HEK293T (cell line): ENCODE data around the gene VWA1.
"Not testable (repeated sequence)": the region's sequence is repeated elsewhere in the genome, so short reads cannot be mapped to it uniquely, and the experiment has no call there.

Source experiments
- CTCF ChIA-PET: fragments of 350-600 bp; formaldehyde crosslinking; extraction: SDS; loops from one replicate; lab custom pipeline; 2021; ENCODE audit warnings: antibody characterized with exemption, inconsistent platforms; lab: Yijun Ruan, JAX
- POLR2A ChIA-PET: fragments of 350-600 bp; formaldehyde crosslinking; extraction: SDS; loops from one replicate; lab custom pipeline; 2020; ENCODE audit warnings: antibody characterized with exemption, inconsistent platforms; lab: Yijun Ruan, JAX
- DNase-seq: peaks from one replicate; pipeline ENCODE4 v3.0.0; 2012; ENCODE audit warnings: mixed read lengths; ENCODE audit errors: extremely low spot score
- ARNT ChIP-seq: fragments of 450-650 bp; IDR thresholded peaks from 2 replicates; pipeline ENCODE4 v1.6.1; 2017; ENCODE audit warnings: mild to moderate bottlenecking
- BHLHE40 ChIP-seq: fragments of 450-650 bp; IDR thresholded peaks from 2 replicates; pipeline ENCODE4 v1.6.1; 2016; ENCODE audit warnings: mild to moderate bottlenecking, moderate library complexity, borderline replicate concordance
- CTBP1 ChIP-seq: fragments of 450-650 bp; IDR thresholded peaks from 2 replicates; pipeline ENCODE4 v1.6.1; 2016; ENCODE audit warnings: borderline replicate concordance
- ELF4 ChIP-seq: fragments of 450-650 bp; IDR thresholded peaks from 2 replicates; pipeline ENCODE4 v1.6.1; 2017; ENCODE audit warnings: antibody characterized with exemption
- FOXA1 ChIP-seq: fragments of 450-650 bp; IDR thresholded peaks from 2 replicates; pipeline ENCODE4 v1.6.1; 2016; ENCODE audit warnings: mild to moderate bottlenecking
- FOXK2 ChIP-seq: fragments of 450-650 bp; IDR thresholded peaks from 2 replicates; pipeline ENCODE4 v1.6.1; 2016; ENCODE audit warnings: mild to moderate bottlenecking
- FOXM1 ChIP-seq: fragments of 450-650 bp; IDR thresholded peaks from 2 replicates; pipeline ENCODE4 v1.6.1; 2017; ENCODE audit warnings: mild to moderate bottlenecking, borderline replicate concordance
- HDGF ChIP-seq: fragments of 450-650 bp; IDR thresholded peaks from 2 replicates; pipeline ENCODE4 v1.6.1; 2017; ENCODE audit warnings: antibody characterized with exemption, borderline replicate concordance
- L3MBTL2 ChIP-seq: fragments of 450-650 bp; conservative IDR thresholded peaks from 2 replicates; pipeline ENCODE4 v1.6.1; 2016; ENCODE audit warnings: mild to moderate bottlenecking
- LEF1 ChIP-seq: fragments of 450-650 bp; IDR thresholded peaks from 2 replicates; pipeline ENCODE4 v1.6.1; 2017; ENCODE audit warnings: mild to moderate bottlenecking, borderline replicate concordance
- NFRKB ChIP-seq: fragments of 450-650 bp; IDR thresholded peaks from 2 replicates; pipeline ENCODE4 v1.6.1; 2016; ENCODE audit warnings: mild to moderate bottlenecking, moderate library complexity
- SP1 ChIP-seq: fragments of 450-650 bp; IDR thresholded peaks from 2 replicates; pipeline ENCODE4 v1.6.1; 2017
- SUZ12 ChIP-seq: fragments of 450-650 bp; IDR thresholded peaks from 2 replicates; pipeline ENCODE4 v1.6.1; 2016; ENCODE audit warnings: mild to moderate bottlenecking
- TARDBP ChIP-seq: fragments of 450-650 bp; IDR thresholded peaks from 2 replicates; pipeline ENCODE4 v1.6.1; 2016
- ZNF384 ChIP-seq: fragments of 450-650 bp; IDR thresholded peaks from 2 replicates; pipeline ENCODE4 v1.6.1; 2016
- TF ChIP-seq, protein P1 (sequence below): fragments of 450-650 bp; IDR thresholded peaks from 2 replicates; pipeline ENCODE4 v1.6.1; 2016

Gene VWA1

DNA sequence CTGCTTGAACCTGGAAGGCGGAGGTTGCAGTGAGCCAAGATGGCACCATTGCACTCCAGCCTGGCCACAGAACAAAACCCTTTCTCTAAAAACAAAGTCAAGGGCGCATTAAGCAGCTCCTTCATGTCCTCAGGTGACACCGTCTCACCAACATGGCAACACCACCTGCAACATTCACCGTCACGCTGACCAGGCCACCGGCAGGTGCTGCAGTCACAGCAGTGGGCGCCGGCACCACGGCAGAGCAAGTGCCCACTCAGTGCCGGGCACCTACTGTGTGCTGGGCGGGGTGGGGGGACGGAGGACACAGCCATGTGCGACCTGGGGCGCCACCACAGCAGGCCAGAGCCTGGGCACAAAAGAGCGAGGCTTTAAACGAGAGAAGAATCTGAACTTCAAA is 48.2 kb downstream of the VWA1 start:
- ChIA-PET POLR2A (no interaction called here), CTCF (no interaction called here)
- TF ChIP-seq ZNF384 (no peak), FOXK2 (no peak), ARNT (no peak), CTBP1 (no peak), TARDBP (no peak), LEF1 (no peak), SP1 (no peak), ELF4 (no peak), NFRKB (no peak), FOXM1 (no peak)
- TF ChIP-seq, protein P1, sequence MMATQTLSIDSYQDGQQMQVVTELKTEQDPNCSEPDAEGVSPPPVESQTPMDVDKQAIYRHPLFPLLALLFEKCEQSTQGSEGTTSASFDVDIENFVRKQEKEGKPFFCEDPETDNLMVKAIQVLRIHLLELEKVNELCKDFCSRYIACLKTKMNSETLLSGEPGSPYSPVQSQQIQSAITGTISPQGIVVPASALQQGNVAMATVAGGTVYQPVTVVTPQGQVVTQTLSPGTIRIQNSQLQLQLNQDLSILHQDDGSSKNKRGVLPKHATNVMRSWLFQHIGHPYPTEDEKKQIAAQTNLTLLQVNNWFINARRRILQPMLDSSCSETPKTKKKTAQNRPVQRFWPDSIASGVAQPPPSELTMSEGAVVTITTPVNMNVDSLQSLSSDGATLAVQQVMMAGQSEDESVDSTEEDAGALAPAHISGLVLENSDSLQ: no peak
- DNase-seq: no peak

DNA sequence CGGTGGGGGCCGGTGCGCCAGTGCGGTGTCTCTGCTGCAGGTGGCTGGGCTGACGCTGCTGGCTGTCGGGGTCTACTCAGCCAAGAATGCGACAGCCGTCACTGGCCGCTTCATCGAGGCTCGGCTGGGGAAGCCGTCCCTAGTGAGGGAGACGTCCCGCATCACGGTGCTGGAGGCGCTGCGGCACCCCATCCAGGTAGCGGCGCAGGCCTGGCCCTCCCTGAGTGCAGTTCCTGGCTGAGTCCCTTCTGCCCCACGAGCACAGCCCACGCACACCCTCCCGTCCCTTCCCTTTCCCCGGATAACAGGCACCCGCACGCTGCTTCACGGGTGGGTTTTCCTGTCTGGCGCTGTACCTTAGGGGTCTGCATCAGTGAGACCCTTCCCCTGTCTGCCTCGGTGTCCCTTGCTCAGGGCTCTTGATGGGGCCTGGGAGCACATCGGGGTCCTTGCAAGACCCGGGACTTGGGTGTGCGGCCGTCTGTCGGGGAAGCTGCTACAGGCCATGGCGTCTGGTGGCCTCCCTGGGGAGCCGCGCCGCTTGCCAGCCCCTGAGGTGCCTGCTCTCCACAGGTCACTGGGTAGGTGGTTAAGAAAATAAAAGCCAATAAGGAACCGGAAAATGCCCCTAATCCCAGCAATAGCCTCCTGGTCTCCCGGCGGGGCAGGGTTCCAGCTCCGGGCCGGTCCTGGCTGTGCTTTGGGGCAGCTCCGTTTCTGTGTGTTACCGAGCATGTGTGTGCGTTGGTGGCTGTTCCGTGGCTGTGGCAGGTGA is 49.7 kb downstream of the VWA1 start:
- DNase-seq, POLR2A ChIA-PET, CTCF ChIA-PET: not testable (repeated sequence)

DNA sequence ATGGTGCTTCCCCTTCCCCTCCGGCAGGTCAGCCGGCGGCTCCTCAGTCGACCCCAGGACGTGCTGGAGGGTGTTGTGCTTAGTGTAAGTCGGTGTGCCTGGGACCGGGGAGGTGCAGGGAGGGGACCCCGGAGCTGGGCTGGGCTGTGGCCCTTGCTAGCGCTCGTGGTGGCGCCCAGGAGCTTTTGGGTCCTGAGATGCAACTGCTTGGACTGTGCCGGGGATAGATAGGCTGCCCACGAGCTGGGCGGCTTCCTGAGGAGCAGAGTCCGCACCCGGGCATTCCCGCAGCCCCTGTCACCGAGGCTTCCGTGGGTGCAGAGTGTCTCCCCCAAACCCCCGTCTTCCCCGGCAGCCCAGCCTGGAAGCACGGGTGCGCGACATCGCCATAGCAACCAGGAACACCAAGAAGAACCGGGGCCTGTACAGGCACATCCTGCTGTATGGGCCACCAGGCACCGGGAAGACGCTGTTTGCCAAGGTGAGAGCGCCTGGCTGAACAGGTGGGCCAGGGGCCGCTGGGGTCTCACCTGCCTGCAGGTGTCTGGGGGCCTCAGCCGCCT is 50.3 kb downstream of the VWA1 start:
- POLR2A ChIA-PET: interaction anchor here (0.5 kb wide), 1 partner anchor 110 kb away, joined by 3 read pairs; no protein-coding TSS in a partner anchor
- DNase-seq, CTCF ChIA-PET: not testable (repeated sequence)

DNA sequence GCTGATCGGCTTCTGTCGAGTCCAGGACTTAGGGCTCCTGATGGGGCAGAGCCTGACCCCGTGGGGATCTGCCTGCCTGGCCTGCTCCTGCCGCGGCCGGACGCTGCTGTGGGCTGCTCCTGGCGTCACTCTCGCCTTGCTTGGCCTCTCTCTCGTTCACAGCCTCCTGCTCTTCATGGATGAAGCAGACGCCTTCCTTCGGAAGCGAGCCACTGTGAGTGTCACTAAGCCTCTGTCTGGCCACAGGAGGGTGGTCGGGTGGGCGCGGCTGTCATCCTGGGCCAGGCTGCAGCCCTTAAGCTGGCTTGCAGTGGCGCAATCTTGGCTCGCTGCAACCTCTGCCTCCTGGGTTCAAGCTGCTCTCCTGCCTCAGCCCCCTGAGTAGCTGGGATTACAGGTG is 52.2 kb downstream of the VWA1 start:
- ChIA-PET CTCF (no interaction called here), POLR2A (no interaction called here)
- TF ChIP-seq TARDBP: no peak
- no peak for TF ChIP-seq FOXK2
- no peak for TF ChIP-seq ZNF384
- TF ChIP-seq FOXA1: no peak
- no peak for TF ChIP-seq SUZ12
- TF ChIP-seq CTBP1: no peak
- TF ChIP-seq, protein P1: no peak
- TF ChIP-seq FOXM1: no peak
- no peak for TF ChIP-seq SP1
- no peak for TF ChIP-seq LEF1
- no peak for TF ChIP-seq HDGF
- TF ChIP-seq BHLHE40: no peak
- TF ChIP-seq NFRKB: no peak
- no peak for TF ChIP-seq ELF4
- no peak for TF ChIP-seq ARNT
- TF ChIP-seq L3MBTL2: no peak
- no peak for DNase-seq

DNA sequence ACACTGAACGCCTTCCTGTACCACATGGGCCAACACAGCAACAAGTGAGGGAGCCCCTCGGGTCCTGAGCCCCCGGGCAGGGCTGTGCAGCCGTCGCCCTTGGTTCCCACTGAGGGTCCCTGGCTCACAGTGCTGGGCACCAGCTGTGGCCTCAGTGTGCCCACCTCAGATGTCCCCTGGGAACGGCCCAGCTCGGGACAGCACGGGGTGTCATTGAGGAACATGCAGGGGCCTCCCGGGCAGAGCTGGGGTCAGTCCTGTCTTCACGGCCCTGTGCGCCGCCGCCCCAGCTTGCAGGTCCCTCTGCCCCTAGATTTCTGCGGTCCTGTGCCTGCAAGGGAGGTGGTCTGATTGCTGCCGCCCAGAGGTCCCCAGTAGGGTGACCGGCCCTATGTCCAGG is 53.7 kb downstream of the VWA1 start:
- no peak for DNase-seq
- CTCF ChIA-PET: no interaction called here
- TF ChIP-seq ARNT: no peak
- TF ChIP-seq FOXA1: no peak
- TF ChIP-seq LEF1: no peak
- no peak for TF ChIP-seq NFRKB
- TF ChIP-seq FOXM1: no peak
- TF ChIP-seq, protein P1: no peak
- no peak for TF ChIP-seq ZNF384
- TF ChIP-seq ELF4: no peak
- TF ChIP-seq BHLHE40: no peak
- TF ChIP-seq CTBP1: no peak
- no peak for TF ChIP-seq L3MBTL2
- TF ChIP-seq FOXK2: no peak
- no peak for TF ChIP-seq HDGF
- TF ChIP-seq SUZ12: no peak
- TF ChIP-seq SP1: no peak
- TF ChIP-seq TARDBP: no peak
- POLR2A ChIA-PET: no interaction called here

DNA sequence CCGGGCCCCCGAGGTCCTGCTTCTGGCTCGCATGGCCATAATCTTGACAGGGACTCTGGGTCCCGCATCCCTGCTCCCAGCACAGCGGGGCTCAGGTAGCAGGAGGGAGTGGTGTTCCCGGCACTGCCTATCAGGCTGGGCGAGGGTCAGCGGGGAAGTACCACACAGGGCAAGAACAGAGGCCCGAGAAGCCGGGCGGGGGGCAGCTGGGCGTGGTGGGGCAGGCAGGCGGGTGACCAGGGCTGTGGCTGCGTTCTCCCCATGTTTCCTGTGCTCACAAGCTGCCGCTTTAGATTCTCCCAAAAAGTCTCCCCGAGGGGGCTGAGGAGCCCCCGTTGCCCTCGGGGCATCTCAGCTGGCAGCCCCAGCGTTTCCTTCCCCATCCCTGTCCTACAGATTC is 54.4 kb downstream of the VWA1 start:
- DNase-seq: no peak
- ChIA-PET CTCF (no interaction called here), POLR2A (no interaction called here)
- TF ChIP-seq TARDBP (no peak), SUZ12 (no peak), BHLHE40 (no peak), ARNT (no peak), CTBP1 (no peak), FOXM1 (no peak), NFRKB (no peak), SP1 (no peak), ZNF384 (no peak)
- TF ChIP-seq, protein P1: no peak
